ENCODE results near the gene HLA-DQA1.

GRCh38 chr6:32662099-32662498, 24.9 kb downstream of the HLA-DQA1 start:
- TF ChIP-seq CTCF (IDR thresholded peaks at IDR 0.05) (no peak), POLR2A (IDR thresholded peaks at IDR 0.05) (no peak), POLR2AphosphoS5 (IDR thresholded peaks at IDR 0.05) (no peak)

All from stomach (tissue), 4 donors.